ENCODE results near the gene SH3BP2.

Gene SH3BP2

DNA sequence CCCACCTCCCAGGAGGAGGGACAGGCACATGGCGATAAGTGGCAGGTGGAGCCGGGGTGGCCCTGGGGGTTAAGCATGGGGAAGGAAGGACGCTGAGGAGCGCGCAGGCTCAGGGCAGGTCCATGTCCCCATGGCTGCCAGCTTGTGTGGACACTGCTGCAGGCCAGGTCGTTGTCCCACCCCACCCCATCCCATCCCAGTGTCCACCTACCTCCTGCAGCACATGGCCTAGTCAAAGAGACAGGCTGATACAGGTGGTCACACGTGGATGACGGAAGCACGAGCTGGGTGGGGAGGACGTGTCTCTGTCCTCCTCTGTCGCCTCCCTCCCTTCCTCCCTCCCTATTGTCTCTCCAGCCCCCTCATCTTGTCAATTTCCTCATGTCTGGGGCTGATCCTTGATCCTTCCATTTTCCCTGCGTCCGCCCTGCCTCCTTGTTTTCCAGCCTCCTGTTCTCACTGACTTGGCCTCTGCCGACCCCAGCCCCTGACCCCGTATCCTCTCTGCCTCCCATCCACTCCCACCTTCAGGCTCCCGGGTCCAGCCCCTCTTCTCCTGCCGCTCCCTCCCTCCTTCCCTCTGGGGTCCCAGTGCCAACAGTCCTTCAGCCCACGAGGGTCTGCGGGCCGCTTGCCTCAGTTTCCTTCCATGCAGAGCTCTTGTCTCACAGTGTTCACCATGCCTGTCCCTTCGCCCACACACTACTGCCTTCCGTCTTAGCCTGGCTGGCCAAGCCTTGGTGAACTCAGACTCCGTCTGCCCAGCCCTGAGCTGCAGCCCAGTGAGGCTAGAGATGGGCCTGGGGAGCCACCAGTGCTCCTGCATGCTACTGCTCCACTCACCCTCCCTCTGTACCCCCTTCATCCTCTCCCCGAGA lies 35.2 kb downstream of the SH3BP2 start:
- TF ChIP-seq BACH2 (CRISPR knock-in tag; IDR thresholded peaks at IDR 0.05; ENCODE audit: borderline replicate concordance) (no peak), RARB (CRISPR knock-in tag; IDR thresholded peaks at IDR 0.05) (no peak), ZFP30 (CRISPR knock-in tag; IDR thresholded peaks at IDR 0.05) (no peak)
- ATAC-seq, result no peak

DNA sequence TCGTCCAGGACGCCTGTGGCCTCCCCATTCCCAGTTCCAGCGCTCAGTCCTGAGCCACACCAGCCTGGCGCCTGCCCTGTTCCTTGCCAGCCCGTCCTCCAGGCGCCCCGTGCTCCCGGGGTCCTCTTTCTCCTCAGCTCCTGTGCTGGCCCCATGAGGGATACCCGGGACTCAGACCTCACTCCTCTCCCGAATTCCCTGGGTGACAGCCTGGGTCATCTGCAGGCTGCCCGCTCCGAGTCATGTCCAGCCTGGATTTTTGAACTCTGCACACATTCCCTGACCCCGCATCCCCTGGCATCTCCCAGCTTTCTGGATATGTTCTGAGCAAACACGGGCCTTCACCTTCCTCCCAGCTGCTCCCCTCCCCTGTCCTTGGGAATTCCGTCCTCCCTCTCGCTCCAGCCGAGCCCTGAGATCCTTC lies 35.9 kb downstream of the SH3BP2 start:
- no peak for TF ChIP-seq ZFP30 (CRISPR knock-in tag; IDR thresholded peaks at IDR 0.05)
- TF ChIP-seq TOX (CRISPR knock-in tag; IDR thresholded peaks at IDR 0.05; ENCODE audit: borderline replicate concordance), result no peak
- TF ChIP-seq ZC3H10 (CRISPR knock-in tag; IDR thresholded peaks at IDR 0.05), result no peak
- no peak for TF ChIP-seq ZFP3 (CRISPR knock-in tag; IDR thresholded peaks at IDR 0.05)
- no peak for TF ChIP-seq TCF4 (CRISPR knock-in tag; IDR thresholded peaks at IDR 0.05; ENCODE audit: borderline replicate concordance)
- TF ChIP-seq RARB (CRISPR knock-in tag; IDR thresholded peaks at IDR 0.05), result no peak
- no peak for TF ChIP-seq ESRRG (CRISPR knock-in tag; IDR thresholded peaks at IDR 0.05)
- ATAC-seq, result no peak

DNA sequence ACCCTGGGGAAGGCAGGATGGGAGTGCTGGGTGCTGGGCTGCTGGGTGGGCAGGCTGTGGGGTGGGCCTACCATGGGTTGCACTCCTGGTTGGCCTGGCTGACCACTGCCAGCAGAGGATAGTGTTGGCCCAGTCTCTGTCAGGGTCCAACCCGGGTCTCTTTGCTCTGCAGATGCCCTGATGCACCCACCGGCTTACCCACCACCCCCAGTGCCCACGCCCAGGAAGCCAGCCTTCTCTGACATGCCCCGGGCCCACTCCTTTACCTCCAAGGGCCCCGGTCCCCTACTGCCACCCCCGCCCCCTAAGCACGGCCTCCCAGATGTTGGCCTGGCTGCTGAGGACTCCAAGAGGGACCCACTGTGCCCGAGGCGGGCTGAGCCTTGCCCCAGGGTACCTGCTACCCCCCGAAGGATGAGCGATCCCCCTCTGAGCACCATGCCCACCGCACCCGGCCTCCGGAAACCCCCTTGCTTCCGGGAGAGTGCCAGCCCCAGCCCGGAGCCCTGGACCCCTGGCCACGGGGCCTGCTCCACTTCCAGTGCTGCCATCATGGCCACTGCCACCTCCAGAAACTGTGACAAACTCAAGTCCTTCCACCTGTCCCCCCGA lies 36.5 kb downstream of the SH3BP2 start:
- TF ChIP-seq ZNF70 (CRISPR knock-in tag; IDR thresholded peaks at IDR 0.05), result no peak
- ATAC-seq, result no peak

DNA sequence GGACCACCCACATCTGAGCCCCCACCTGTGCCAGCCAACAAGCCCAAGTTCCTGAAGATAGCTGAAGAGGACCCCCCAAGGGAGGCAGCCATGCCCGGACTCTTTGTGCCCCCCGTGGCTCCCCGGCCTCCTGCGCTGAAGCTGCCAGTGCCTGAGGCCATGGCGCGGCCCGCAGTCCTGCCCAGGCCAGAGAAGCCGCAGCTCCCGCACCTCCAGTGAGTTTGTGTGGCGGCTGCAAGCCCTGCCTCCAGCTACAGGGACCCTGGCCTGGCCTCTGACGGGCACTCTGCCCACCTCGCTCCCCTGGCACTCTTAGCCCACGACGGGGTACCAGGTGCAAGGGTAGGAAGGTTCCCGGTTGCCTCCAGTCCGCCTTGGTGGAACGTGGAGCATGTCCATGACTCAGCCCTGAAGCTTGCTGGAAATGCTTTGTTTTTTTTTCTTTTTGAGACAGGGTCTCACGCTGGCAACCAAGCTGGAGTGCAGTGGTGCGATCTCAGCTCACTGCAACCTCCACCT lies 37.1 kb downstream of the SH3BP2 start:
- no peak for ATAC-seq
- TF ChIP-seq, protein P1, sequence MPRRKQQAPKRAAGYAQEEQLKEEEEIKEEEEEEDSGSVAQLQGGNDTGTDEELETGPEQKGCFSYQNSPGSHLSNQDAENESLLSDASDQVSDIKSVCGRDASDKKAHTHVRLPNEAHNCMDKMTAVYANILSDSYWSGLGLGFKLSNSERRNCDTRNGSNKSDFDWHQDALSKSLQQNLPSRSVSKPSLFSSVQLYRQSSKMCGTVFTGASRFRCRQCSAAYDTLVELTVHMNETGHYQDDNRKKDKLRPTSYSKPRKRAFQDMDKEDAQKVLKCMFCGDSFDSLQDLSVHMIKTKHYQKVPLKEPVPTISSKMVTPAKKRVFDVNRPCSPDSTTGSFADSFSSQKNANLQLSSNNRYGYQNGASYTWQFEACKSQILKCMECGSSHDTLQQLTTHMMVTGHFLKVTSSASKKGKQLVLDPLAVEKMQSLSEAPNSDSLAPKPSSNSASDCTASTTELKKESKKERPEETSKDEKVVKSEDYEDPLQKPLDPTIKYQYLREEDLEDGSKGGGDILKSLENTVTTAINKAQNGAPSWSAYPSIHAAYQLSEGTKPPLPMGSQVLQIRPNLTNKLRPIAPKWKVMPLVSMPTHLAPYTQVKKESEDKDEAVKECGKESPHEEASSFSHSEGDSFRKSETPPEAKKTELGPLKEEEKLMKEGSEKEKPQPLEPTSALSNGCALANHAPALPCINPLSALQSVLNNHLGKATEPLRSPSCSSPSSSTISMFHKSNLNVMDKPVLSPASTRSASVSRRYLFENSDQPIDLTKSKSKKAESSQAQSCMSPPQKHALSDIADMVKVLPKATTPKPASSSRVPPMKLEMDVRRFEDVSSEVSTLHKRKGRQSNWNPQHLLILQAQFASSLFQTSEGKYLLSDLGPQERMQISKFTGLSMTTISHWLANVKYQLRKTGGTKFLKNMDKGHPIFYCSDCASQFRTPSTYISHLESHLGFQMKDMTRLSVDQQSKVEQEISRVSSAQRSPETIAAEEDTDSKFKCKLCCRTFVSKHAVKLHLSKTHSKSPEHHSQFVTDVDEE (CRISPR knock-in tag; IDR thresholded peaks at IDR 0.05), result no peak
- TF ChIP-seq, protein P2, sequence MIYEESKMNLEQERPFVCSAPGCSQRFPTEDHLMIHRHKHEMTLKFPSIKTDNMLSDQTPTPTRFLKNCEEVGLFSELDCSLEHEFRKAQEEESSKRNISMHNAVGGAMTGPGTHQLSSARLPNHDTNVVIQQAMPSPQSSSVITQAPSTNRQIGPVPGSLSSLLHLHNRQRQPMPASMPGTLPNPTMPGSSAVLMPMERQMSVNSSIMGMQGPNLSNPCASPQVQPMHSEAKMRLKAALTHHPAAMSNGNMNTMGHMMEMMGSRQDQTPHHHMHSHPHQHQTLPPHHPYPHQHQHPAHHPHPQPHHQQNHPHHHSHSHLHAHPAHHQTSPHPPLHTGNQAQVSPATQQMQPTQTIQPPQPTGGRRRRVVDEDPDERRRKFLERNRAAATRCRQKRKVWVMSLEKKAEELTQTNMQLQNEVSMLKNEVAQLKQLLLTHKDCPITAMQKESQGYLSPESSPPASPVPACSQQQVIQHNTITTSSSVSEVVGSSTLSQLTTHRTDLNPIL (CRISPR knock-in tag; IDR thresholded peaks at IDR 0.05; ENCODE audit: low read depth), result no peak
- no peak for TF ChIP-seq ZC3H10 (CRISPR knock-in tag; IDR thresholded peaks at IDR 0.05)
- no peak for TF ChIP-seq SNAI2 (CRISPR knock-in tag; IDR thresholded peaks at IDR 0.05)
- TF ChIP-seq, protein P3, sequence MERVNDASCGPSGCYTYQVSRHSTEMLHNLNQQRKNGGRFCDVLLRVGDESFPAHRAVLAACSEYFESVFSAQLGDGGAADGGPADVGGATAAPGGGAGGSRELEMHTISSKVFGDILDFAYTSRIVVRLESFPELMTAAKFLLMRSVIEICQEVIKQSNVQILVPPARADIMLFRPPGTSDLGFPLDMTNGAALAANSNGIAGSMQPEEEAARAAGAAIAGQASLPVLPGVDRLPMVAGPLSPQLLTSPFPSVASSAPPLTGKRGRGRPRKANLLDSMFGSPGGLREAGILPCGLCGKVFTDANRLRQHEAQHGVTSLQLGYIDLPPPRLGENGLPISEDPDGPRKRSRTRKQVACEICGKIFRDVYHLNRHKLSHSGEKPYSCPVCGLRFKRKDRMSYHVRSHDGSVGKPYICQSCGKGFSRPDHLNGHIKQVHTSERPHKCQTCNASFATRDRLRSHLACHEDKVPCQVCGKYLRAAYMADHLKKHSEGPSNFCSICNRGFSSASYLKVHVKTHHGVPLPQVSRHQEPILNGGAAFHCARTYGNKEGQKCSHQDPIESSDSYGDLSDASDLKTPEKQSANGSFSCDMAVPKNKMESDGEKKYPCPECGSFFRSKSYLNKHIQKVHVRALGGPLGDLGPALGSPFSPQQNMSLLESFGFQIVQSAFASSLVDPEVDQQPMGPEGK (CRISPR knock-in tag; IDR thresholded peaks at IDR 0.05; ENCODE audit: borderline replicate concordance), result no peak
- TF ChIP-seq RARB (CRISPR knock-in tag; IDR thresholded peaks at IDR 0.05), result no peak
- TF ChIP-seq, protein P4, sequence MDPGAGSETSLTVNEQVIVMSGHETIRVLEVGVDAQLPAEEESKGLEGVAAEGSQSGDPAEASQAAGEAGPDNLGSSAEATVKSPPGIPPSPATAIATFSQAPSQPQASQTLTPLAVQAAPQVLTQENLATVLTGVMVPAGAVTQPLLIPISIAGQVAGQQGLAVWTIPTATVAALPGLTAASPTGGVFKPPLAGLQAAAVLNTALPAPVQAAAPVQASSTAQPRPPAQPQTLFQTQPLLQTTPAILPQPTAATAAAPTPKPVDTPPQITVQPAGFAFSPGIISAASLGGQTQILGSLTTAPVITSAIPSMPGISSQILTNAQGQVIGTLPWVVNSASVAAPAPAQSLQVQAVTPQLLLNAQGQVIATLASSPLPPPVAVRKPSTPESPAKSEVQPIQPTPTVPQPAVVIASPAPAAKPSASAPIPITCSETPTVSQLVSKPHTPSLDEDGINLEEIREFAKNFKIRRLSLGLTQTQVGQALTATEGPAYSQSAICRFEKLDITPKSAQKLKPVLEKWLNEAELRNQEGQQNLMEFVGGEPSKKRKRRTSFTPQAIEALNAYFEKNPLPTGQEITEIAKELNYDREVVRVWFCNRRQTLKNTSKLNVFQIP (CRISPR knock-in tag; IDR thresholded peaks at IDR 0.05; ENCODE audit: borderline replicate concordance, low read depth), result no peak
- TF ChIP-seq, protein P5, sequence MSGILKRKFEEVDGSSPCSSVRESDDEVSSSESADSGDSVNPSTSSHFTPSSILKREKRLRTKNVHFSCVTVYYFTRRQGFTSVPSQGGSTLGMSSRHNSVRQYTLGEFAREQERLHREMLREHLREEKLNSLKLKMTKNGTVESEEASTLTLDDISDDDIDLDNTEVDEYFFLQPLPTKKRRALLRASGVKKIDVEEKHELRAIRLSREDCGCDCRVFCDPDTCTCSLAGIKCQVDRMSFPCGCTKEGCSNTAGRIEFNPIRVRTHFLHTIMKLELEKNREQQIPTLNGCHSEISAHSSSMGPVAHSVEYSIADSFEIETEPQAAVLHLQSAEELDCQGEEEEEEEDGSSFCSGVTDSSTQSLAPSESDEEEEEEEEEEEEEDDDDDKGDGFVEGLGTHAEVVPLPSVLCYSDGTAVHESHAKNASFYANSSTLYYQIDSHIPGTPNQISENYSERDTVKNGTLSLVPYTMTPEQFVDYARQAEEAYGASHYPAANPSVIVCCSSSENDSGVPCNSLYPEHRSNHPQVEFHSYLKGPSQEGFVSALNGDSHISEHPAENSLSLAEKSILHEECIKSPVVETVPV (CRISPR knock-in tag; IDR thresholded peaks at IDR 0.05), result no peak
- no peak for TF ChIP-seq ZNF565 (CRISPR knock-in tag; conservative IDR thresholded peaks at IDR 0.05; ENCODE audit: low read depth)
- no peak for TF ChIP-seq CSDC2 (CRISPR knock-in tag; IDR thresholded peaks at IDR 0.05)
- TF ChIP-seq BACH2 (CRISPR knock-in tag; IDR thresholded peaks at IDR 0.05; ENCODE audit: borderline replicate concordance), result no peak
- TF ChIP-seq ZFP30 (CRISPR knock-in tag; IDR thresholded peaks at IDR 0.05), result no peak
- no peak for TF ChIP-seq ZNF70 (CRISPR knock-in tag; IDR thresholded peaks at IDR 0.05)

Measured in SK-N-SH treated with all-trans-retinoic acid at 6 μM for 48 hours (cell line).